Cerebellar cortex (tissue), 1 donor: ENCODE results near the gene CRK.
"Not testable (repeated sequence)": the region's sequence is repeated elsewhere in the genome, so short reads cannot be mapped to it uniquely, and the experiment has no call there.

Experiments used
- DNase-seq: peaks from one replicate; pipeline ENCODE4 v3.0.0-alpha.2; 2015; ENCODE audit warnings: low spot score

CRK gene

GRCh38 chr17:1467898-1468492 lies 12.0 kb upstream of the CRK start:
- no peak for DNase-seq

DNA sequence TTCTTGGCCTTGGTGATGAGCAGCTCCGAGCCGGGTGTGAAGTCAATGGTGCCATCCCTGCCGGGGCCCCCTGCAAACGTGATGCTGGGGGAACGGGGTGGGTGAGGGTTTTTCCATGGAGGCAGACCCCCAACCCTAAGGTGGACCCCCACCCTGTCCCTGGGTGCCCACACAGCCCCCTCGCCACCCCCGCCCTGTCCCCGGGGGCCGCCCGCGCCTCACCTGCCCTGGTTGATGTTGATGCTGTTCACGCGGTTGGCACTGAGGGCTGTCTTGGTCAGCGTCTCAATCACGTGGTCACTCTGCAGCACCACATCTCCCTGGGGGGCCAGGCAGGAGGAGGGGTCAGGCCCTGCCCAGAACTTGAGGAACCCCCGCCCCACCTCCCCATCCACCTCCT lies 11.2 kb upstream of the CRK start:
- DNase-seq = no peak

GRCh38 chr17:1464186-1464585 lies 8.2 kb upstream of the CRK start:
- no peak for DNase-seq

GRCh38 chr17:1462164-1463112 lies 6.4 kb upstream of the CRK start:
- DNase-seq = peak; percentile 82

DNA sequence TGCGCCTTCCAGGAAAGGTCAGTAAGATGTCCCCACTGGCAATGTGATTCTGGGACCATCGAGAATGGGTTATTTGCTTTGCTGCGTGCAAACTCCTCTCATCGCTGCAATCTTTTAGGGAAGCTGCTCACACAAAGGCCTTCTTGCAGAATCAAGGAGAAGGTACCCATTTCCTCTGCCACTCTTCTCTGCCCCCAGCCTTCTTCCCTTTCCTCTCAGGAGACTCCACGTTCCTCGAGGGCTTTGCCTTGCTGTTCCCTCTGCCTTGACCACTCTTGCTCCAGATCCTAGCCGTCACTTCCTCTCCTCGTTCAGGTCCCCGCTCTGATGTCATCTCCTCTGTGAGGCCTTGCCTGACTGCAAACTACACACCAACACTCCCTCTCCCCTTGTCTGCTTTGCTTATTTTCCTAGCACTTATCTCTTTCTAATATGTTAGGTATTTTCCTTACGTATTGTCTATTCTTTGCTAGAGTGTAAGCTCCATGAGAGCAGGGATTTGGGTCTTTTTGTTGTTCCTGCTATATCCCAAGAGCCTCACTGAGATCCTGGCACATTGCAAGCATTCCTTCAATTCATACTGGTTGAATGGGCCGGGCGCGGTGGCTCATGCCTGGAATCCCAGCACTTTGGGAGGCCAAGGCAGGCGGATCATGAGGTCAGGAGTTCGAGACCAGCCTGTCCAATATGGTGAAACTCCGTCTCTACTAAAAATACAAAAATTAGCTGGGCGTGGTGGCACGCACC lies 5.3 kb upstream of the CRK start:
- DNase-seq = no peak

GRCh38 chr17:1460233-1460632 lies 4.2 kb upstream of the CRK start:
- DNase-seq = peak; percentile 88

DNA sequence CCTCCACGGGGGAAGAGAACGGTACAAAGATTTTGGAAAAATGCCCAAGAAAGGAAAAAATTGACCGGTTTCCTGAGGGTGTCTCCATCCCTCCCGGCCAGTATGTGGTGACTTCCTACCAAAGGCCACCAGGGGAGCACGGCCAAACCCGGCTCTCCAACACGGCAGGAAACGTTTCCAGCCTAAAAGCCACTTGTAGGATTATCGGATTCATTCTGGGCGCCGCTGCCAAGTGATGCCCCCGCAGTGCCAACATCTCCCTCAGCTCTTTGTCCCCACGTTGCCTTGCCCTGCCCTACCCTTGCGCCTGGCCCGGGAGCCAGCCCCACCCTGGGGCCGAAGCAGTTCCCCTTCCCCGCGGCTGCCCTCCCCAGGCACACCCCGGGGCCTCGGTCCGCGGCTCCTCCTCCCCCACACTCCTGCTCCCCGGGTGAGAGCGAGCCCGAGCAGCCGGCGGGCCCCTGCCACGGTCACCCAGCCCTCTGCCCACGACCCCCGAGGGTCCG lies 688 bp downstream of the CRK start:
- peak; percentile 63 for DNase-seq

GRCh38 chr17:1454541-1454940 lies 1.5 kb downstream of the CRK start:
- no peak for DNase-seq

DNA sequence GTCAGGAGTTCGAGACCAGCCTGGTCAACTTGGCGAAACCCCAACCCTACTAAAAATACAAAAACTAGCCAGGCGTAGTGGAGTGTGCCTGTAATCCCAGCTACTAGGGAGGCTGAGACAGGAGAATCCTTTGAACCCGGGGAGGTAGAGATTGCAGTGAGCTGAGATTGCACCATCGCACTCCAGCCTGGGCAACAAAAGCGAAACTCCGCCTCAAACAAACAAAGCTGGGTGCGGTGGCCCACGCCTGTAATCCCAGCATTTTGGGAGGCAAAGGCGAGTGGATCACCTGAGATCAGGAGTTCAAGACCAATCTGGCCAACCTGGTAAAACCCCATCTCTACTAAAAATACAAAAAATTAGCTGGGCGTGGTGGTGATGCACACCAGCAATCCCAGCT lies 2.3 kb downstream of the CRK start:
- DNase-seq = not testable (repeated sequence)

GRCh38 chr17:1452836-1453235 lies 3.2 kb downstream of the CRK start:
- DNase-seq = no peak

GRCh38 chr17:1450261-1450660 lies 5.8 kb downstream of the CRK start:
- DNase-seq = not testable (repeated sequence)

GRCh38 chr17:1449412-1449967 lies 6.5 kb downstream of the CRK start:
- no peak for DNase-seq

- no peak for DNase-seq
Observed at GRCh38 chr17:1447052-1447451, 9.0 kb downstream of the CRK start.

DNA sequence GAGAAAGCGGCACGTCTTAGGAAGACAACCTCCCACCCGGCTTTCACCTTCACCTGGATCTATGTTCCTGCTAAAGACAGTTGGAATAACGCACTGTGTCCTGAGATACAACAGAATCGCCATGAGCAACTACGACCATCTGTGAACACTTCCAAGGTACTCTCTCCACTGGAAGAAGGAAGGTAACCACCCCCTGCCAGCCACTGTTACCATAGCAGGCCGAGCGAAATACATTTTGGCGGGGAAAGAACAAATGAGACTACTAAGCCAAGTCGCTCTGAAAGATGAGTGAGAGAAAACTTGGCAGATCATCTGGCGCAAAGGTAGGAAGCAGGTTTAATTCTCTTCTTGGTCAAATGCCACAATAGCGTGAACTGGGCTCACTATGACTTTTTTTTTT lies 9.8 kb downstream of the CRK start:
- peak; percentile 63 for DNase-seq

DNA sequence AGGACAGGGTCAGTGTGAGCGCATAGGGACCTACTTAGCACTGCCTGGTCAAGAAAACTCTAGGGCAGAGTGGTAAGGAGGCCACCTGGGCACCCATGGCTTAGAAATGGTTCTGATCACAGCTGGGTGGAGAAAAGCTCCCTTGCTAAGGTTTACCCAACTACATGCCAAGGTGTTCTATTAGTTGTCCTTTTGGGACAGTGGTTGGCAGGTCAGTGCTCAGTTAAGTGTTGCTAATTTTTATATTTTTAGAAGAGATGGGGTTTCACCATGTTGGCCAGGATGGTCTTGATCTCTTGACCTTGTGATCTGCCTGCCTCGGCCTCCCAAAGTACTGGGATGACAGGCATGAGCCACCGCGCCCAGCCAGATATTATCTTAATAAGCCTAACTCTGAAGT lies 10.3 kb downstream of the CRK start:
- not testable (repeated sequence) for DNase-seq

GRCh38 chr17:1442721-1443120 lies 13.3 kb downstream of the CRK start:
- not testable (repeated sequence) for DNase-seq

DNA sequence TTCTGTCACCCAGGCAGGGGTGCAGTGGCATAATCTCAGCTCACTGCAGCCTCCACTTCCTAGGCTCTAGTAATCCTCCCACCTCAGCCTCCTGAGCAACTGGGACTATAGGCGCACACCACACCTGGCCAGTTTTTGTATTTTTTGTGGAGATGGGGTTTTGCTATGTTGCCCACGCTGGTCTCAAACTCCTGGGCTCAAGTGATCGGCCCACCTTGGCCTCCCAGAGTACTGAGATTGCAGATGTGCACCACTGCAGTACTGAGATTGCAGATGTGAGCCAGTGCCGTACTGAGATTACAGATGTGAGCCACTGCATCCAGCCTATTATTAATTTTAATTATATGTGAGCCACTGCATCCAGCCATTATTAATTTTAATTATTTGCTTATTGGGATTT lies 13.8 kb downstream of the CRK start:
- no peak for DNase-seq

GRCh38 chr17:1440921-1441320 lies 15.1 kb downstream of the CRK start:
- no peak for DNase-seq

DNA sequence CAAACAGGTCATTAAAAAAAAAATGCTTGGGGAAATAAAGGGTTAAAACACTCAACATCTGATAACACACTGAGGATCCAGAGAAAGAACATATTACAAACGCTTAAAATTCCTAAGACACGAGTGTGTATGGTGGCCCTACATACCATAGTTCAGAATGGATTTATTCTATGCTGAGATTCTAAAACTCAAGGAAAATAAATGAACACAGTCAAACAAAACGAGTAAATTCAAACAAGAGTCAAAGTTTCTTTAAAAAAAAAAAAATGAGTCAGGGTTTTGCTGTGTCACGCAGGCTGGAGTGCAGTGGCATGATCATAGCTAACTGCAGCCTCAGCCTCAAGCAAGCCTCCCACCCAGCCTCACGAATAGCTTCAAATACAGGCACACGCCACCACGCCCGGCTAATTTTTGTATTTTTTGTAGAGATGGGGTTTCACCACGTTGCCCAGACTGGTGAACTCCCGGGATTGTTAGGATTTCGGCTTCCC lies 17.4 kb downstream of the CRK start:
- no peak for DNase-seq

GRCh38 chr17:1435326-1435725 lies 20.7 kb downstream of the CRK start:
- no peak for DNase-seq

GRCh38 chr17:1434150-1434549 lies 21.9 kb downstream of the CRK start:
- no peak for DNase-seq

DNA sequence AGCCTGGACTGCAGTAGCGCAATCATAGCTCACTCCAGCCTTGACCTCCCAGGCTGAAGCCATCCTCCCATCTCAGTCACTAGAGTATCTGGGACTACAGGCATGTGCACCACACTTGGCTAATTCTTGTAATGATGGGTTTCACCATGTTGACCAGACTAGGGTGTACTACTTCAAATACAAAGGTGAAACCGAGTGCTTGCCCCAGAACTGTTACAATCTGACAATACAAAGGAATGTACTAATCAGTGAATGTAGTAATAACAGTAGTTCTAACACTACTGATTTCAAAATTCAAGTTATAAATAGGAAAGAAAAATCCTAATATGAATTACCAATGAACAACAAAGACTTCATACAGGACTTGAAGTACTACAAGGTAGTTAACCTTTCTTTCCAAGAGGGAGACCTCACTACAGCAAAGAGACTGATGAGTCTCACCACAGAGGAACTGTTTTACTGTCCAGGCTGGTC lies 24.4 kb downstream of the CRK start:
- no peak for DNase-seq
